Mammary epithelial cell (primary cell): ENCODE measurements around the gene SLC39A1.

Experiments used
- CTCF ChIP-seq, 2 donors: IDR thresholded peaks in 1 of 2; conservative IDR thresholded peaks in 1 of 2; 2 replicates each; pipeline ENCODE4 v1.5.1; 2011 to 2012; ENCODE audit warnings: inconsistent platforms in 2 of 2, low read length in 2 of 2, mild to moderate bottlenecking in 2 of 2, control low read depth in 1 of 2, low read depth in 1 of 2; ENCODE audit not compliant: insufficient read depth in 1 of 2; ENCODE audit errors: extremely low read depth in 1 of 2
- EZH2 ChIP-seq: IDR thresholded peaks from 2 replicates; pipeline ENCODE4 v1.6.1; 2012; ENCODE audit warnings: low read length, inconsistent platforms, borderline replicate concordance

- TF ChIP-seq CTCF (conservative IDR thresholded peaks at IDR 0.05 in 1 of 2, IDR thresholded peaks at IDR 0.05 in 1 of 2; ENCODE audit: extremely low read depth in 1 of 2, insufficient read depth in 1 of 2, low read depth in 1 of 2, low read length in 2 of 2), result no peak
- TF ChIP-seq EZH2, result no peak
Measured at GRCh38 chr1:153944005-153944826, 19.1 kb downstream of the SLC39A1 start.
